ENCODE measurements around the gene COL6A1. TPM values are rescaled to one million over a fixed set of nuclear protein-coding genes. Genes with fewer than 3 reads are reported as not detected.

COL6A1 gene
- total RNA-seq, 2 experiments from 2014 or later, result 8.0 to 8.5 TPM

- no peaks in the 10 kb centered on the region for H3K27me3 Mint-ChIP-seq
- POLR2A ChIA-PET, result no interaction called here
- H3K27me3 ChIP-seq (ENCODE audit: control insufficient read depth in 1 of 2, insufficient read depth in 2 of 2, low read length in 2 of 2), result no peaks in the 10 kb centered on the region
- no peak overlapping the region for H3K27ac ChIP-seq (ENCODE audit: low read depth in 1 of 2, low read length in 2 of 2)
- H3K4me1 Mint-ChIP-seq (ENCODE audit: low read depth), result no peaks in the 10 kb centered on the region
- DNase-seq (peak in 2 of 14 experiments; percentile 4 to 13), ATAC-seq (ENCODE audit: poor library complexity) (no peak)
- TF ChIP-seq CTCF (IDR thresholded peaks at IDR 0.05), result no peak
- no peak overlapping the region for H3K27ac Mint-ChIP-seq
- no peaks in the 10 kb centered on the region for H3K9me3 Mint-ChIP-seq
- intact Hi-C loops (cut with DNase I, micrococcal nuclease), result no loop called here
- no peak overlapping the region for H3K4me3 ChIP-seq (ENCODE audit: low read length)
- CTCF ChIA-PET, result interaction anchor here (1.3 kb wide), 1 partner anchor 23 kb away, joined by 3 read pairs; no protein-coding TSS in a partner anchor
- no peaks in the 10 kb centered on the region for H3K4me1 ChIP-seq (ENCODE audit: insufficient read depth, low read length)
- peaks cover 0 to 17% of the 10 kb centered on the region in 2 experiments for H3K9me3 ChIP-seq (ENCODE audit: control insufficient read depth in 1 of 2, insufficient read depth in 1 of 2, low read length in 2 of 2)
- H3K4me3 Mint-ChIP-seq, result no peak overlapping the region
- no peaks in the 10 kb centered on the region for H3K36me3 ChIP-seq (ENCODE audit: insufficient read depth, low read length)
- no peaks in the 10 kb centered on the region for H3K36me3 Mint-ChIP-seq (ENCODE audit: low read depth)
These were observed 15.0 kb downstream of the COL6A1 start for GRCh38 chr21:45996311-45997204.

- Histone ChIP-seq H3K4me3 (ENCODE audit: low read length) (no peak overlapping the region), H3K4me1 (ENCODE audit: insufficient read depth, low read length) (no peaks in the 10 kb centered on the region), H3K36me3 (ENCODE audit: insufficient read depth, low read length) (no peaks in the 10 kb centered on the region), H3K27me3 (ENCODE audit: control insufficient read depth in 1 of 2, insufficient read depth in 2 of 2, low read length in 2 of 2) (no peaks in the 10 kb centered on the region), H3K9me3 (ENCODE audit: control insufficient read depth in 1 of 2, insufficient read depth in 1 of 2, low read length in 2 of 2) (peaks cover 0 to 23% of the 10 kb centered on the region in 2 experiments), H3K27ac (ENCODE audit: low read depth in 1 of 2, low read length in 2 of 2) (no peak overlapping the region)
- Mint-ChIP-seq H3K4me3 (no peak overlapping the region), H3K4me1 (ENCODE audit: low read depth) (no peaks in the 10 kb centered on the region), H3K36me3 (ENCODE audit: low read depth) (no peaks in the 10 kb centered on the region), H3K27me3 (no peaks in the 10 kb centered on the region), H3K9me3 (no peaks in the 10 kb centered on the region), H3K27ac (no peak overlapping the region)
- DNase-seq (peak in 1 of 14 experiments; percentile 24), ATAC-seq (ENCODE audit: poor library complexity) (no peak)
- intact Hi-C loops (cut with DNase I, micrococcal nuclease), result no loop called here
- TF ChIP-seq CTCF (IDR thresholded peaks at IDR 0.05), result no peak
- POLR2A ChIA-PET, result no interaction called here
- CTCF ChIA-PET, result no interaction called here
These were observed 15.6 kb downstream of the COL6A1 start for GRCh38 chr21:45997205-45997494.

GRCh38 chr21:45997495-45998275, 16.1 kb downstream of the COL6A1 start:
- POLR2A ChIA-PET, result no interaction called here
- no peaks in the 10 kb centered on the region for H3K9me3 Mint-ChIP-seq

More at GRCh38 chr21:45997495-45998275, 16.1 kb downstream of the COL6A1 start:
- no peak overlapping the region for H3K27ac ChIP-seq (ENCODE audit: low read depth in 1 of 2, low read length in 2 of 2)
- TF ChIP-seq CTCF (IDR thresholded peaks at IDR 0.05), result no peak
- H3K27ac Mint-ChIP-seq, result no peak overlapping the region
- no peaks in the 10 kb centered on the region for H3K27me3 Mint-ChIP-seq
- H3K4me1 ChIP-seq (ENCODE audit: insufficient read depth, low read length), result no peaks in the 10 kb centered on the region
- DNase-seq (peak in 1 of 14 experiments; percentile 12), ATAC-seq (ENCODE audit: poor library complexity) (no peak)
- no peaks in the 10 kb centered on the region for H3K27me3 ChIP-seq (ENCODE audit: control insufficient read depth in 1 of 2, insufficient read depth in 2 of 2, low read length in 2 of 2)
- intact Hi-C loops (cut with DNase I, micrococcal nuclease), result no loop called here
- no peak overlapping the region for H3K4me3 Mint-ChIP-seq
- H3K4me3 ChIP-seq (ENCODE audit: low read length), result no peak overlapping the region
- H3K9me3 ChIP-seq (ENCODE audit: control insufficient read depth in 1 of 2, insufficient read depth in 1 of 2, low read length in 2 of 2), result peaks cover 0 to 28% of the 10 kb centered on the region in 2 experiments
- H3K36me3 ChIP-seq (ENCODE audit: insufficient read depth, low read length), result no peaks in the 10 kb centered on the region
- H3K36me3 Mint-ChIP-seq (ENCODE audit: low read depth), result no peaks in the 10 kb centered on the region
- CTCF ChIA-PET, result no interaction called here
- no peaks in the 10 kb centered on the region for H3K4me1 Mint-ChIP-seq (ENCODE audit: low read depth)

Measured in CD4-positive, alpha-beta T cell (primary cell).